ENCODE data around the gene TRMT44. TPM values are rescaled to one million over a fixed set of nuclear protein-coding genes. Genes with fewer than 3 reads are reported as not detected.

Gene TRMT44
- total RNA-seq, 4 donors from 2014 or later: 30.8 to 60.0 (median 46.1) TPM

GRCh38 chr4:8459867-8460445 is 19.4 kb downstream of the TRMT44 start:
- no peaks in the 10 kb centered on the region for H3K9me3 ChIP-seq
- H3K27ac ChIP-seq: no peak overlapping the region
- no peaks in the 10 kb centered on the region for H3K27me3 ChIP-seq
- H3K4me1 ChIP-seq: no peaks in the 10 kb centered on the region
- TF ChIP-seq POLR2AphosphoS5 (IDR thresholded peaks at IDR 0.05): no peak
- no peak for TF ChIP-seq EP300 (IDR thresholded peaks at IDR 0.05)
- TF ChIP-seq, protein P1, sequence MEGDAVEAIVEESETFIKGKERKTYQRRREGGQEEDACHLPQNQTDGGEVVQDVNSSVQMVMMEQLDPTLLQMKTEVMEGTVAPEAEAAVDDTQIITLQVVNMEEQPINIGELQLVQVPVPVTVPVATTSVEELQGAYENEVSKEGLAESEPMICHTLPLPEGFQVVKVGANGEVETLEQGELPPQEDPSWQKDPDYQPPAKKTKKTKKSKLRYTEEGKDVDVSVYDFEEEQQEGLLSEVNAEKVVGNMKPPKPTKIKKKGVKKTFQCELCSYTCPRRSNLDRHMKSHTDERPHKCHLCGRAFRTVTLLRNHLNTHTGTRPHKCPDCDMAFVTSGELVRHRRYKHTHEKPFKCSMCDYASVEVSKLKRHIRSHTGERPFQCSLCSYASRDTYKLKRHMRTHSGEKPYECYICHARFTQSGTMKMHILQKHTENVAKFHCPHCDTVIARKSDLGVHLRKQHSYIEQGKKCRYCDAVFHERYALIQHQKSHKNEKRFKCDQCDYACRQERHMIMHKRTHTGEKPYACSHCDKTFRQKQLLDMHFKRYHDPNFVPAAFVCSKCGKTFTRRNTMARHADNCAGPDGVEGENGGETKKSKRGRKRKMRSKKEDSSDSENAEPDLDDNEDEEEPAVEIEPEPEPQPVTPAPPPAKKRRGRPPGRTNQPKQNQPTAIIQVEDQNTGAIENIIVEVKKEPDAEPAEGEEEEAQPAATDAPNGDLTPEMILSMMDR (IDR thresholded peaks at IDR 0.05): no peak
- no peak for TF ChIP-seq POLR2A (IDR thresholded peaks at IDR 0.05)
- 81% methylated on average over 8 of the region's 8 CpGs for WGBS
- H3K36me3 ChIP-seq: peaks cover 71% of the 10 kb centered on the region
- H3K4me3 ChIP-seq: no peak overlapping the region
- DNase-seq (ENCODE audit: low spot score in 2 of 2): no peak

DNA sequence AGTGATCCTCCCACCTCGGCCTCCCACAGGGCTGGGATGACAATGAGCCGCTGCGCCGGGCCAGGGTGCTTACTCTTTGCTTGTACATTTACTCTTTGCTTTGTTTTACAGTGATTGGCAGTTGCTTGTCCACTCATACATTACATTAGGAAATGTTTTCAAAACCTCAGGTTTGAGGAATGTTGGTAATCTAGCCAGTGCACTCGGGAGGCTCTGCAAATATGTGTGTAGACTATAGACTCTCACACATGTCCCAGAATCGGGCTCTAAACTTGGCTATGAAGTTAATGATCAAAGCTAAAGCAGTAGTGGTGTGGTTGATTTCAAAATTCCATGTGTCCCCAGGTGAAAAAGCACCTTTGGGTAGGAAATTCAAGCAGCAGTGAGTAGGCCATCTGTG is 20.5 kb downstream of the TRMT44 start:
- Histone ChIP-seq H3K27ac (no peak overlapping the region), H3K36me3 (peaks cover 72% of the 10 kb centered on the region), H3K9me3 (no peaks in the 10 kb centered on the region), H3K4me3 (no peak overlapping the region), H3K27me3 (no peaks in the 10 kb centered on the region), H3K4me1 (no peaks in the 10 kb centered on the region)
- TF ChIP-seq, protein P1 (IDR thresholded peaks at IDR 0.05): no peak
- no peak for TF ChIP-seq POLR2AphosphoS5 (IDR thresholded peaks at IDR 0.05)
- no peak for TF ChIP-seq EP300 (IDR thresholded peaks at IDR 0.05)
- no peak for TF ChIP-seq POLR2A (IDR thresholded peaks at IDR 0.05)
- DNase-seq (ENCODE audit: low spot score in 2 of 2): no peak
- 96% methylated on average over 6 of the region's 6 CpGs for WGBS

DNA sequence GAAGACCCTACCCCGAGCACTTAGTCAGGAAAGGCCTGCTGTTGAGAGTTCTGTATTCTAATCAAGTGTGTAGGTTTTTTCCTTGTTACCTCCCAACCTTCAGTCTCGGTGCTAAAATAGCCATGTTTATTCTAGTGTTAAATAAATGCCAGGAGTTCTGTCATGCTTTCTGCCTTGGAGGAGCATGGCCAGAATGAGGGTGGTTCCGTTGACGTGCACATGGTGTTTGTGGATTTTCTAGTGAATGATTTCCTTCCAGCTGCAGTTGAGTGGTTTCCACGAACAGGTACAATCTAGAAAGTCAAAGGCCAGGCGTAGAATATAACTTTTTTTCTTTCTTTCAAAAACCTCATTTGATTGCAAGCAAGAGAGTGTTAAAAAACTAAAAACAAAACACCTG is 21.0 kb downstream of the TRMT44 start:
- peaks cover 72% of the 10 kb centered on the region for H3K36me3 ChIP-seq
- no peak for TF ChIP-seq EP300 (IDR thresholded peaks at IDR 0.05)
- TF ChIP-seq POLR2A (IDR thresholded peaks at IDR 0.05): no peak
- TF ChIP-seq POLR2AphosphoS5 (IDR thresholded peaks at IDR 0.05): no peak
- TF ChIP-seq, protein P1 (IDR thresholded peaks at IDR 0.05): no peak
- H3K4me3 ChIP-seq: no peak overlapping the region
- no peaks in the 10 kb centered on the region for H3K4me1 ChIP-seq
- no peak for DNase-seq (ENCODE audit: low spot score in 2 of 2)
- no peaks in the 10 kb centered on the region for H3K9me3 ChIP-seq
- H3K27me3 ChIP-seq: no peaks in the 10 kb centered on the region
- H3K27ac ChIP-seq: no peak overlapping the region
- 97% methylated on average over 6 of the region's 6 CpGs for WGBS

DNA sequence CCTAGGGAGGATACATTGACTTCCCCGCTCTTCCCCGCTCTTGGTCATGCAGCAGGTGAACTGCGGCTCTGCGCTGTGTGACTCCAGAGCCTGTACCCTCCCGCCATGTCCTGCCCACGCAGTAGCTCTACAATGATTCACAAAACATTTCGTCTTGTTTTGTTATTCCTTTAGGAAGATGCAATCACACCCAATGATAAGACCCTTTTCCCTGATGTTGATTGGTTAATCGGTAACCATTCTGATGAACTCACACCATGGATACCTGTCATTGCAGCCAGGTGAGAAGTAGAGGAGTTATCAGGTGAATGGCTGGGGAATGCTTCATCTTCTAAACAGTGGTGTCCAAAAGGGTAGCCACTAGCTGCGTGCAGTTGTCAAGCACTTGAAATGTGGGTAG is 23.2 kb downstream of the TRMT44 start:
- Histone ChIP-seq H3K27me3 (no peaks in the 10 kb centered on the region), H3K9me3 (no peaks in the 10 kb centered on the region), H3K4me3 (no peak overlapping the region), H3K27ac (no peak overlapping the region), H3K36me3 (peaks cover 74% of the 10 kb centered on the region), H3K4me1 (peaks cover 3% of the 10 kb centered on the region)
- no peak for DNase-seq (ENCODE audit: low spot score in 2 of 2)
- WGBS: 97% methylated on average over 9 of the region's 9 CpGs
- TF ChIP-seq POLR2AphosphoS5 (IDR thresholded peaks at IDR 0.05): no peak
- no peak for TF ChIP-seq POLR2A (IDR thresholded peaks at IDR 0.05)
- TF ChIP-seq EP300 (IDR thresholded peaks at IDR 0.05): no peak

GRCh38 chr4:8464381-8464780 is 23.8 kb downstream of the TRMT44 start:
- no peak for DNase-seq (ENCODE audit: low spot score in 2 of 2)
- no peaks in the 10 kb centered on the region for H3K9me3 ChIP-seq
- TF ChIP-seq POLR2AphosphoS5 (IDR thresholded peaks at IDR 0.05): no peak
- no peak for TF ChIP-seq POLR2A (IDR thresholded peaks at IDR 0.05)
- TF ChIP-seq, protein P1 (IDR thresholded peaks at IDR 0.05): no peak
- no peak for TF ChIP-seq EP300 (IDR thresholded peaks at IDR 0.05)
- H3K27me3 ChIP-seq: no peaks in the 10 kb centered on the region
- no peak overlapping the region for H3K4me3 ChIP-seq
- H3K36me3 ChIP-seq: peaks cover 74% of the 10 kb centered on the region
- 91% methylated on average over 14 of the region's 14 CpGs for WGBS
- H3K4me1 ChIP-seq: peaks cover 4% of the 10 kb centered on the region
- no peak overlapping the region for H3K27ac ChIP-seq

Measured in suprapubic skin (tissue), 4 donors.